ENCODE data around the gene FLNC.

The FLNC gene, protein sequence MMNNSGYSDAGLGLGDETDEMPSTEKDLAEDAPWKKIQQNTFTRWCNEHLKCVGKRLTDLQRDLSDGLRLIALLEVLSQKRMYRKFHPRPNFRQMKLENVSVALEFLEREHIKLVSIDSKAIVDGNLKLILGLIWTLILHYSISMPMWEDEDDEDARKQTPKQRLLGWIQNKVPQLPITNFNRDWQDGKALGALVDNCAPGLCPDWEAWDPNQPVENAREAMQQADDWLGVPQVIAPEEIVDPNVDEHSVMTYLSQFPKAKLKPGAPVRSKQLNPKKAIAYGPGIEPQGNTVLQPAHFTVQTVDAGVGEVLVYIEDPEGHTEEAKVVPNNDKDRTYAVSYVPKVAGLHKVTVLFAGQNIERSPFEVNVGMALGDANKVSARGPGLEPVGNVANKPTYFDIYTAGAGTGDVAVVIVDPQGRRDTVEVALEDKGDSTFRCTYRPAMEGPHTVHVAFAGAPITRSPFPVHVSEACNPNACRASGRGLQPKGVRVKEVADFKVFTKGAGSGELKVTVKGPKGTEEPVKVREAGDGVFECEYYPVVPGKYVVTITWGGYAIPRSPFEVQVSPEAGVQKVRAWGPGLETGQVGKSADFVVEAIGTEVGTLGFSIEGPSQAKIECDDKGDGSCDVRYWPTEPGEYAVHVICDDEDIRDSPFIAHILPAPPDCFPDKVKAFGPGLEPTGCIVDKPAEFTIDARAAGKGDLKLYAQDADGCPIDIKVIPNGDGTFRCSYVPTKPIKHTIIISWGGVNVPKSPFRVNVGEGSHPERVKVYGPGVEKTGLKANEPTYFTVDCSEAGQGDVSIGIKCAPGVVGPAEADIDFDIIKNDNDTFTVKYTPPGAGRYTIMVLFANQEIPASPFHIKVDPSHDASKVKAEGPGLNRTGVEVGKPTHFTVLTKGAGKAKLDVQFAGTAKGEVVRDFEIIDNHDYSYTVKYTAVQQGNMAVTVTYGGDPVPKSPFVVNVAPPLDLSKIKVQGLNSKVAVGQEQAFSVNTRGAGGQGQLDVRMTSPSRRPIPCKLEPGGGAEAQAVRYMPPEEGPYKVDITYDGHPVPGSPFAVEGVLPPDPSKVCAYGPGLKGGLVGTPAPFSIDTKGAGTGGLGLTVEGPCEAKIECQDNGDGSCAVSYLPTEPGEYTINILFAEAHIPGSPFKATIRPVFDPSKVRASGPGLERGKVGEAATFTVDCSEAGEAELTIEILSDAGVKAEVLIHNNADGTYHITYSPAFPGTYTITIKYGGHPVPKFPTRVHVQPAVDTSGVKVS (N-terminal part only)

DNA sequence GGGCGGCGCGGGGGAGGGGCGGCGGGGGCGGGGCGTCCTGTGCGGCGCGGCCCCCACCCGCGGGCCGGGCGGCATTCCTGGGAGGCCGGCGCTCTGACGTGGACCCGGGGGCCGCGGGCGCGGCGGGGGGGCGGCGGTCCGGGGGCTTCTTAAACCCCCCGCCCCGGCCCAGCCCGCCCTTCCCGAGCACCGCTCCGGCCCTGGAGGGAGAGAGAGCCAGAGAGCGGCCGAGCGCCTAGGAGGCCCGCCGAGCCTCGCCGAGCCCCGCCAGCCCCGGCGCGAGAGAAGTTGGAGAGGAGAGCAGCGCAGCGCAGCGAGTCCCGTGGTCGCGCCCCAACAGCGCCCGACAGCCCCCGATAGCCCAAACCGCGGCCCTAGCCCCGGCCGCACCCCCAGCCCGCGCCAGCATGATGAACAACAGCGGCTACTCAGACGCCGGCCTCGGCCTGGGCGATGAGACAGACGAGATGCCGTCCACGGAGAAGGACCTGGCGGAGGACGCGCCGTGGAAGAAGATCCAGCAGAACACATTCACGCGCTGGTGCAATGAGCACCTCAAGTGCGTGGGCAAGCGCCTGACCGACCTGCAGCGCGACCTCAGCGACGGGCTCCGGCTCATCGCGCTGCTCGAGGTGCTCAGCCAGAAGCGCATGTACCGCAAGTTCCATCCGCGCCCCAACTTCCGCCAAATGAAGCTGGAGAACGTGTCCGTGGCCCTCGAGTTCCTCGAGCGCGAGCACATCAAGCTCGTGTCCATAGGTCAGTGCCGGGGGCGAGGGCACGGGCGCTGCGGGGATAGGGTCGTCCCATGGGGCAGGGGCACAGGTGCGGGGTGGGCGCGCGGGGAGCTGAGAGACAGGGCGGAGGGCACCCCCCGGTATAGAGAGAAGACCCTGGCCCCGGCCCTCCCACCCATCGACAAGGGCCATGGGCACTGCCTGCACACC is at the start of gene FLNC:
TSS of gene FLNC (plus strand) at position 176 of the 947 bp plus-strand sequence. CDS start at position 408, 232 bp downstream.
- no peak for DNase-seq (ENCODE audit: low read depth)

DNA sequence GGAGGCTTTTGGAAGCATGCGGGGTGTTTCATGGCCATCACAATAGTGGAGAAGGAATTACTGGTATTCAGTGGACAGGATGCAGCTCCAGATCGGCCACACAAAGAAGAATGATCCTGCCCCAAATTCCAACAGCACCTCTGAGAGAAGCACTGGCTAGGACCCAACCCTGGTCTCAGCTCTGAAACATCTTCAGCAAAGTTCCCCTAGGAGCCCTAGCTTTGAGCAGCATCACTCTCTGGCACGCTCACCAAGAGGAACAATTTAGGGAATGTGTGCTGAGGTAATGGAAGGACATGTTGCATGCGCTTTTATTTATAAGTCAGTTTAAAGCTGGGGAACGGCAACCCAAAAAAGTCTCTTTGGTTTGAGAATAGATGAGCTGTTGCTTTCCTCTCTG is 49.1 kb upstream of the FLNC start:
- DNase-seq (ENCODE audit: low read depth) = no peak

DNA sequence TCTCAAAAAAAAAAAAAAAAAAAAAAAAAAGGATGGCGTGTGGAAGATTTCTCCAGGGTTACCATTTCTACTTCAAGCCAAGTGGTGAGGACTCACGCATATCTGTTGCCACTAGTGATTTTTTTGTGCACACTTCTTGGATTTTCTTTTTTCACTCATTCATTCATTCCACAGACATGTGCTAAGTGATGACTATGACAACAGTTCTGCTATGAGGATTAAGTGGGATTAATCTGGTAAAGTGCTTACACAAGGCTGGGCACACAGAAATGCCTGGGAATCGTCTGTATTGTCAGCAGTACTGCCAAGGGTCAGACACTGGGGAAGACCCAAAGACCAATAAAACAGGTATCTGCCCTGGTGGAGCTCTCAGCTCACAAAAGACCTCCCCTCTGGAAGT is 48.4 kb upstream of the FLNC start:
- DNase-seq (ENCODE audit: low read depth) = no peak

DNA sequence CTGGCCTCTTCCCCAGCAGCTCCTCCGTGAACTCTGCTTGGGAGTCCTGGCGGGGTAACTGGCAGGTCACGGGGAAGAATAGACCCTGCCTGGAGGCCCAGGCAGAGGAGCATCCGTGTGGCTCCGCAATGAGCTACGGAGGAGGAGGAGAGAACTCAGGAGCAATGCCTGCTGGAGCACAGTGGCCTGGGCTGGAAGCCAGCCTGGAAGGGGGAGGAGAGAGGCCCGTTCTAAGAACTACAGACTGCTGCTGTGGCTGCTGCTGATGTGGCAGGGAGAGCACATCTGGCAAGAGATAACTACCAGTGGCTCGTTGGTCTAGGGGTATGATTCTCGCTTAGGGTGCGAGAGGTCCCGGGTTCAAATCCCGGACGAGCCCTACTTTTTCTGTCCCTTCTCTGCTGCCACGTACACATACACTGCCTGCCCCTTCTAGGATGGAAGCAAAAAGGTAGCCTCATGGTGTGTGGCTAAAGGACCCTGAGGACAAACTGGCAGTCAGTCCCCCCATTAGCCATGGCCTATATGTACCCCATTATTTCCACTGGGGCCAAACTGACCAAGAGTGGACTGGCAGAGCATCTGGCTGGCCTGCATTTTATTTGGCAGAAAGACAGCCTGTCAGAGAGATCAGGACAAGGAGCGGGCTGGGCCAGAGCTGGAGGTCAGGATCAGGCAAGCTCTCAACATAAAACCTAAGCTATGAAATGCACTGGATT is 46.9 kb upstream of the FLNC start:
- no peak for DNase-seq (ENCODE audit: low read depth)

DNA sequence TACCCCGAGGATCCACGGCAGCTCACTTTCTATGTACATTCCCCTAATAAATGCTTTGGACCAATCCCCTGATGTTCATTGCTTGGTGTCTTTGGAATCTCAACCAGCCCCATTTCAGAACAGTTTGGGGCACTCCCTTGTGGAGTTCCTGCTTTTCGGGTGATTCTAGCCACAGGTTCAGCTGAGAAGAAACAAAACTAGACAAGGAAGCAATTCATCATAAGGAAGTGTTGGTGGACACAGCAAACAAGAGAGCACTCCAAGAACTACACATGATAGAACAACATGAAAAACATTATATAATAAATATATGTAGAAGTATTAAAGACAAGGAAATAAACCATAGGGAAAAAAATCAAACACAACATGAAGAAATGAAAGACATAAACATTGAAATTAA is 44.5 kb upstream of the FLNC start:
- no peak for DNase-seq (ENCODE audit: low read depth)

DNA sequence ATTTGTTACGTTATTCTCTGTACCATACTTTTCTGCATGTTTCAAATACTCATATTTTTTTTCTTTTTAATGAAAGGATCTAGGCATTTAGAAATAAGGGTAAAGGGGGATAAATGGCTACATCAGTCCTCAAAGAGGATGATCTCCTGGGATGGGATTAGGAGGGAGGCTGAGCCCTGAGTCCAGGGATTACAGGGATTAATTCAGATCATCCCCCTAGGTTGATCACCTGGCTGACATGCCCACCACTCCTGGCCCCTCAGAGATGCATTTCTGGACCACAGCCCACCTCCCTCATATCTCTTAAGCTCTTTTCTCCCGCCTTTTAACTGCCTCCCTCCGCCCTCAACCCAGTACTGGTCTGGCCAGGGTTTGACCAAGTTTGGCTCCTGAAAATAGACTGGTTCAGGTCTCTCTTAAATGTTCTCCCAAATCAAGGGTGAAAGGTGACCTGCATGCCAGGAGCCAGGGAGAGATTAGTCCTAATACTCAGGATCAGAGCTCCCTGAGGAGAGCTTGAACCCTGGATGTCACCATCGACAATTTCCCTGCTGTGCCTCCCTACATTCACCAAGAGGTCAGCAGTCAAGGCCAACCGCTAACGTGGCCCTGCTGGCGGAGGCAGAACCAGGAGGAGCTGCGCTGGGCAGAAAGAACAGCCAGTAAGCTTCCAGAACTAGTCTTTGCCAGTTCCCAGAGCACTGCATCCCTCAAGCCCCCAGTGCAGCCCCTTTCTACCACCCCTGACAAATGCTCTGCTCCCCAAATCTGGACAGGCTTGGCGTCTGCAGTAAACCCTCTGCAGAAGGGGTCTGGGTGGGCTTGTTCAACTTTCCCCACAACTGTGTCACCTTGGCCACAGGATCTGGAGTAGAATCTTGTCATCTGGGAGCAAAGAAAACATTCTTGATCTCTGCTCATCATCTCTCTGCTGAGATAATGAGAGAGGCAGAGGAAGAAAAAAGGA is 41.5 kb upstream of the FLNC start:
- no peak for DNase-seq (ENCODE audit: low read depth)

DNA sequence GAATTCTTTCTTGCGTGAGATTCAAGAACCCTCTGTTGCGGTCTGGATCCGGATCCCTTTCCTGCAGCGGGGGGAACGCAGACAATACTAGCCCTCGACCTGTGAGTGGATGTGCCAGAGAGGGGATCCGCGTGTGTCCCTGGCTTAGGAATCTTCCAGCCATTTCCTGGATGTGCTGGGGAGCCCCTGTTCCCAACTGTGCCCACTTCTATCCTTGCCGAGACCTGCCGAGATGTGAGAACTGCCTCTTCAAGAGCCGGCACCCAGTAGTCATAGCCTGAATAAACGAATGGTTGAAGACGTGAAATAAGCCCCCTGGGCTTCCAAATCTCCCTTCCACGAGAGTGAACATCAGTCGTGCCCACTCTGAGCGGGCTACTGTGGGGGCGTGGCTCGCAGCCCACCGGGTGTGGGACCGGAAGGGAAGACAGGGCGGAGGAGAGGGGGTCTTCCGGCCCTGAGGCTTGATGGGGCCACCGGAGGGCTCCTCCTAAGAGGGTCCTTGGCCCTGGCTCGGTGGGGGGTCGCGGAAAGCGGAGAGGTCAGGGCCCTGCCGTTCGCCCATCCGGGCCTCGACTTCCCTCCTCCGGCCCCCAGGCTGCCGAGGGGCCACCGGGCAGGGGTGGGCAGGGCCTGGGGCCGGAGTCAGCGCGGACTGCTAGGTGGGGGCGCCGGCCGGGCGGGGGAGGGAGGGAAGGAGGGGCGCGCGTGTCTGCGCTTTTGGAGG is 39.7 kb upstream of the FLNC start:
- no peak for DNase-seq (ENCODE audit: low read depth)

DNA sequence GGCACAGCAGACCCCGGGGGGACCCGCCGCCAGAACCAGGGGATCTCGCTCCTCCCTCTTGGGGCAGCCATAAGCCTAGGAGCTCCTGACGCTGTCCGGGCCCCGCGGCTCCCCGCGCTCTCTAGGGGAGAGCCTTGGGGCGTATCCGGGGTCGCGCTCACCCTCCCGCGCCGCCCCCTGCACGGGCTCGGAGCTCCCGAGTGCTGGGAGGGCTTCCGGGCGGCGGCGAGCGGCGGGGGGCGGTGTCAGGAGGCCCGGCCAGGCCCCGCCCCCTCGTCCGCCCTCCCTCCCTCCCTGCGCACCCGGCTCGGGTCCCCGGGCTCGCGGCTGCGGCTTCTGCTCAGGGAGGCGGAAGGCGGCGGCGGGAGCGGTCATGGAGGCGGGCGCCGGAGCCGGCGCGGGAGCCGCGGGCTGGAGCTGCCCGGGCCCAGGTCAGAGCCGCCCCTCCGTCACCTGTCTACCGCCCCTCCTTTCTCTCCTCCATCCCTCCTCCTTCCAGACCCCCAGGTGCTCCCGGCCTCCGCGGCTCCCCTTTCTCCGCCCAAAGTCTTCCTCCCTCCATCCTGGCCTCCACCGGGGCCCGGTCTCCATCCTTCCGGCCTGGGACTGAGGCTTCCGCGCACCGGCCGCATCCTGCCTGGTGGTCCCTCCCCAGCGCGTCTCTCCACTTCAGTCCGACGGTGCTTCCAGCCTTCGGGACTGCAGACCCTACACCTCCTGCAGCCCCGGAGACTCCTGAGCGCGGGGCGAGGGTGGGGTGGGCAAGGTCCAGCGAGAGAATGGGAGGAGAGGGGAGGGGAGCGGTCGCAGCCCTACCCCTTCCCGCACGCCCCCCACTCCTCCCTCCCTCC is 38.9 kb upstream of the FLNC start, which contains the start of gene CCDC136:
TSS of gene CCDC136 (plus strand) at position 848 of the 851 bp plus-strand sequence. CDS start 444 bp downstream, outside the sequence.
- DNase-seq (ENCODE audit: low read depth) = peak; percentile 68

DNA sequence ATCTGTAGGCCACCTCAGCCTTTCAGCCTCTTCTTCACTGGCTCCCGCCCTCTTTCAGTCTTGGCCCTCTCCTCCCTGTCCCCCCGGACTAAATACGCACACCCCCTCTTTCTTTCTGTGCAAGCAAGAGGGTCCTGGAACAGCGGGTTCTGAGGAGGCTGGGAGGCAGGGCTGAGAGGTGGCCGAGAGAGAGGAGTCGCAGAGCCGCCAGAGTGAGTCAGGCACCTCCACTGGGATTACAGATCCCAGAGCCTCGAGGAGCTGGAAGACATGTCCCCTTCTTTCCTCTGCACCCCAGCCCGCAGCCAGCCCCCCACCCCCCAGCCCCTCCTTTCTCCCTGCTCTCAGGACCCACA is 38.3 kb upstream of the FLNC start:
- DNase-seq (ENCODE audit: low read depth) = no peak

DNA sequence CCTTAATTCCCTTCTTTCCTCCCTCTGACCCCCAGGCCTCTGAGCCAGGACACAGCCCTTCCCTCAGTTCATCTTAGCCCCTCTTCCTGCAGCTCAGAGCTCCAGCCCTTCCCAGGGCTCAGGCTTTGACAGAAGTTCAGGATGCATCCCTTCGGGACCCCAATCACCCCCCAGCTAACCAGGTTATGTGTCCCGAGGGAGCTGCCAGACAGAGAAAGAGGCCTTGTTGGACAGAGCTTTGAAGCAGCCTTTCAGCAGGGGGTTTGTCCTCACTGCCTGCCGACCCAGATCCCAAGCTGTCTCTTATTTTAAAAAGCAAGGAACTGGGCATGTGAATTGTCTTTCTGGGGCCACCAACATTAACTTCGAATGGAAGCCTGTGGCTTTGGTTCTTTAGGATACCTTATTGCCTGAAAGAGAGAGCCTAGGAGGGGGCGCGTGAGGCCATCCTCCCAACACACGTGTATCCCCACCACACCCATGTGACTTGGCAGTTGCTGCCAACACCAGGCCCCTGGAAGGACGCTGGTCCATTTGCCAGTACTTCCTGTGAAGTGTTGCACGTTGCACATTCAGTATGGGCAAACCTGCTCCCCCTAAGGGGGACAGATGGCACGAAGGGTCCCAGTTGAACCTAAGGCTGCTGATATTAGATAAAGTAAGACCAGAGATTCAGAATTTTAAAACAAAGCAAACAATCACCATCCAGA is 37.6 kb upstream of the FLNC start:
- no peak for DNase-seq (ENCODE audit: low read depth)

DNA sequence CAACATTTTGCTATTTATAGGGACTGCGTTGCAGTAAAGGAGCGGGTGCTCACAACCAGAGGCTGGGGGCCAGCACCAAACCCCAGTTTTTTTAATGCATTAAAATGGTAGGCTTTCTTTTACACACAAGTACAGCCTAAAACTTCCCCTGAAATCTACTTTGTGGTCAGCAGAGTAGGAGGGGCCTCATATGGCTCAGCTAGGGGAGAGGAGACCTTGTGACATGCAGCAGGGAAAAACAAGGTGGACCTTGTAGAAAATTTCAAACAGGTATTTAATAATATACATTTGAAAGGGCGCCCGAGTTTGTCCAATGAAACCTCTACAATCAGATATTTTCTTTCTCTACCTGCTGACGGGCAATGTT is 37.0 kb upstream of the FLNC start:
- DNase-seq (ENCODE audit: low read depth) = no peak

DNA sequence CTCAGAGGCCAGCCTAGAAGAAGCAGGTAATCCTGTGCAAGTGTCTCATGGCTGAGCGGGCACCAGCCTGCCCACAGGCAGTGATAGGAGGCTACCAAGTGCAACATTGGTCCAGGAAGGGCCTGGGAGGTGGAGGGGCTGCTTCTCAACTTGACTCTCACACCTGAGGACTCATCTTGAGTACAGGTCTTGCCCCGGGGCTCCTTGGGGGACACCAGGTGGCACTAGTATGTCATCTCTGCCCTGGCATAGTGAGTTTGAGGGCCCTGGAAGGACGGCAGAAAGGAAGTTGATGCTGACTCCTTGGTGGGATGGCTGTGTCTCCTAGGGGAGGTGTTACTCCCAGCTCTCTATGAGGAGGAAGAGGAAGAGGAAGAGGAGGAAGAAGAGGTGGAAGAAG is 36.2 kb upstream of the FLNC start:
- no peak for DNase-seq (ENCODE audit: low read depth)

DNA sequence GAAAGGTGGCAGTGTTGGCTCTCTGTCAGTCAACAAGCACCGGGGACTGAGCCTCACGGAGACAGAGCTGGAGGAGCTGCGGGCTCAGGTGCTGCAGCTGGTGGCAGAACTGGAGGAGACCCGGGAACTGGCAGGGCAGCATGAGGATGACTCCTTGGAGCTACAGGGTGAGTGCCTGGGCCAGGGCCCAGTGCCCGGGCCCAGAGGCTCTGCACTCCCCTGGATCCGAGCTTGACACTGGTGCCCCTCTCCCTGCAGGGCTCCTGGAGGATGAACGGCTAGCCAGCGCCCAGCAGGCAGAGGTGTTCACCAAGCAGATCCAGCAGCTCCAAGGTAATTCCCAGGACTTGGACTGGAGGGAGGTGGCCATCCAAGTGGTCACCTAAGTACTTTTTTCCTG is 35.8 kb upstream of the FLNC start:
- DNase-seq (ENCODE audit: low read depth) = no peak

DNA sequence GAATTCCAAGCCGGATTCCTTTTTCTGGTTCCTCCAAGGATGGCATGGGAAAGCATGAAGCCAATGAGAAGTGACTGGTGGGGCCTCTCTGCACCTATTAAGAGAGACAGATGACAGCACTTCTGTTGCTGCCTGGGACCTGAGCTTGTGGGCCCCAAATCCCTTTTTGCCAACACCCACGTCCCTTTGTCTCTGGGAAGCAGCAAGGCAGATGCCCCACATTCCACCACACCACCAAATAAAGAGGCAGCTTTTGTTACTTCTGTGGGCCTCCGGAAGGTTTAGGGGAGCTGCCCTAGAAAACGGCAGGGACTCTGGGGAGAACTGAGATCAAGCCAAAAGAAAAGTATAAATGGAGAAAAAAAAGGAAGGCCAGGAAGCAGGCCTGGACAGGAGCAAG is 35.1 kb upstream of the FLNC start:
- no peak for DNase-seq (ENCODE audit: low read depth)

DNA sequence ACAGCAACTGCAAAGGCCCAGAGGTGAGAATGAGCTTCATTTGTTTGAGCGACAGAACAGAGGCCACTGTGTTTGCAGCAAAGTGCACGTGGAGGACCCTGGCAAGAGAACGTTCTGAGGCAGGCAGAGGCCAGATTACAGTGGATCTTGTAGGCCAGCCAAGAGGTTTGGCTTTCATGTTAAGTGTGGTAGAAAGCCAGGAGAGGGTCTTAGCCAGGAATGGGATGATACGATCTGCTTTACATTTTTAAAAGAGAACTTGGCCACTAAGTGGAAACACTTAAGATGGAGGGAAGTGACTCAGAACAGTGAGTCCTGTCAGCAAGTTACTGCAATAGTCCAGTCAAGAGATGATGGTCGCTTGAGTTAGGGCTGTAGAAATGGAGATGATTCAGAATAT is 33.9 kb upstream of the FLNC start:
- DNase-seq (ENCODE audit: low read depth) = no peak

DNA sequence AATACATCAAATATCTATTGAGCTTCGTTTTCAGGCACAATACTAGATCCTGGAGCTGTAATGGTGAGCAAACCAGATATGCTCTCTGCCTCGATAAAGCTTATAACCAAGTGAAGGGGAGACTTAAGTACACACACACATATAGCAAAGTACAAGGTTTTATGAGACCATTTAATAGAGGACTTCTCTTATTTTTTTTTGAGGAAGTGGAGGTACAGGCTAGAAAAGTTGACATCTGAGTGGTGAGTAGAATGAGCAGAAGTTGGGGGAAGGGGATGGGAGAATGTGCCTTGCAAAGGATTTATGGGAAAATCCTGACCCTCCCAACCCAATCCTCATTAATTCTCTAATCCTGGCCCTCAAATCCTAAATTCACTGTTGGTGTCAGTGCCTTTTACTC is 30.8 kb upstream of the FLNC start:
- DNase-seq (ENCODE audit: low read depth) = no peak

DNA sequence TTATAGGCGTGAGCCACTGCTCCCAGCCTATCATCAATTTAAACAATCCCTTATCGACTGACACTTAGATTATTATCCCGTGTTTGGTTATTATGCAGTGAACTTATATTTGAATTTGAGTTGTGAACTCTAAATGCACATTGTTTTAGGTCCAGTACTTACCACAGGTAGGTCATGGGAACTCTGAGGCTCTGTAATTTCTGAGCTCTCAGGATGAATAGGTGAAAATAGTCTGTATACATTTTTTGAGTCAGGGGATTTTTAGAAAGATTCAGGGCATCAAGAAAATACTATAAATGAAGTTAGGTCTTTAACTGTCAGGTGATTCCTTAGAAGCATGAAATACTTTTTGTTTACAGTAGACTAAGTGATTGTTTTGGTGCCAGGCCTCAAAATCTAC is 29.6 kb upstream of the FLNC start:
- no peak for DNase-seq (ENCODE audit: low read depth)
